Measurements from ENCODE around the gene HOXC5.

The HOXC5 gene

GRCh38 chr12:54046809-54047159 is 13.9 kb downstream of the HOXC5 start:
- TF ChIP-seq SIN3A (IDR thresholded peaks at IDR 0.05; ENCODE audit: borderline replicate concordance, insufficient read depth, low read length) = no peak
- TF ChIP-seq REST (IDR thresholded peaks at IDR 0.05; ENCODE audit: insufficient read depth in 1 of 2, low read depth in 2 of 2, low read length in 2 of 2) = no peak
- no peak for TF ChIP-seq FOXP2 (optimal IDR thresholded peaks at IDR 0.05; ENCODE audit: borderline replicate concordance, extremely low read depth, extremely low read length, insufficient read depth)
- no peak for TF ChIP-seq TAF1 (IDR thresholded peaks at IDR 0.05; ENCODE audit: borderline replicate concordance, insufficient read depth, low read length)
- no peak for TF ChIP-seq POLR2AphosphoS5 (IDR thresholded peaks at IDR 0.05; ENCODE audit: low read depth, low read length)

- TF ChIP-seq SIN3A (IDR thresholded peaks at IDR 0.05; ENCODE audit: borderline replicate concordance, insufficient read depth, low read length) = no peak
- TF ChIP-seq FOXP2 (optimal IDR thresholded peaks at IDR 0.05; ENCODE audit: borderline replicate concordance, extremely low read depth, extremely low read length, insufficient read depth) = no peak
- no peak for TF ChIP-seq POLR2AphosphoS5 (IDR thresholded peaks at IDR 0.05; ENCODE audit: low read depth, low read length)
- no peak for TF ChIP-seq TAF1 (IDR thresholded peaks at IDR 0.05; ENCODE audit: borderline replicate concordance, insufficient read depth, low read length)
- TF ChIP-seq REST (IDR thresholded peaks at IDR 0.05; ENCODE audit: insufficient read depth in 1 of 2, low read depth in 2 of 2, low read length in 2 of 2) = no peak
Observed at GRCh38 chr12:54047160-54047963, 14.5 kb downstream of the HOXC5 start.

GRCh38 chr12:54047964-54048303 is 15.1 kb downstream of the HOXC5 start:
- TF ChIP-seq FOXP2 (optimal IDR thresholded peaks at IDR 0.05; ENCODE audit: borderline replicate concordance, extremely low read depth, extremely low read length, insufficient read depth) (no peak), REST (IDR thresholded peaks at IDR 0.05; ENCODE audit: insufficient read depth in 1 of 2, low read depth in 2 of 2, low read length in 2 of 2) (no peak), POLR2AphosphoS5 (IDR thresholded peaks at IDR 0.05; ENCODE audit: low read depth, low read length) (no peak), TAF1 (IDR thresholded peaks at IDR 0.05; ENCODE audit: borderline replicate concordance, insufficient read depth, low read length) (no peak), SIN3A (IDR thresholded peaks at IDR 0.05; ENCODE audit: borderline replicate concordance, insufficient read depth, low read length) (no peak)

- no peak for TF ChIP-seq POLR2AphosphoS5 (IDR thresholded peaks at IDR 0.05; ENCODE audit: low read depth, low read length)
Observed at GRCh38 chr12:54048406-54049093, 15.7 kb downstream of the HOXC5 start.

- TF ChIP-seq TAF1 (IDR thresholded peaks at IDR 0.05; ENCODE audit: borderline replicate concordance, insufficient read depth, low read length) (no peak), SIN3A (IDR thresholded peaks at IDR 0.05; ENCODE audit: borderline replicate concordance, insufficient read depth, low read length) (no peak), POLR2AphosphoS5 (IDR thresholded peaks at IDR 0.05; ENCODE audit: low read depth, low read length) (no peak), FOXP2 (optimal IDR thresholded peaks at IDR 0.05; ENCODE audit: borderline replicate concordance, extremely low read depth, extremely low read length, insufficient read depth) (no peak)
Observed at GRCh38 chr12:54049108-54049507, 16.3 kb downstream of the HOXC5 start.

GRCh38 chr12:54050482-54050810 is 17.6 kb downstream of the HOXC5 start:
- TF ChIP-seq FOXP2 (optimal IDR thresholded peaks at IDR 0.05; ENCODE audit: borderline replicate concordance, extremely low read depth, extremely low read length, insufficient read depth) = no peak
- no peak for TF ChIP-seq SIN3A (IDR thresholded peaks at IDR 0.05; ENCODE audit: borderline replicate concordance, insufficient read depth, low read length)
- no peak for TF ChIP-seq REST (IDR thresholded peaks at IDR 0.05; ENCODE audit: insufficient read depth in 1 of 2, low read depth in 2 of 2, low read length in 2 of 2)
- TF ChIP-seq POLR2AphosphoS5 (IDR thresholded peaks at IDR 0.05; ENCODE audit: low read depth, low read length) = no peak
- no peak for TF ChIP-seq TAF1 (IDR thresholded peaks at IDR 0.05; ENCODE audit: borderline replicate concordance, insufficient read depth, low read length)
